ENCODE measurements around the gene ANKRD26. TPM values are rescaled to one million over a fixed set of nuclear protein-coding genes. Genes with fewer than 3 reads are reported as not detected.

ANKRD26 gene
- total and polyA plus RNA-seq, 11 donors: 5.0 to 10.9 (median 9.3) TPM

GRCh38 chr10:27138277-27138676, 38.0 kb upstream of the ANKRD26 start:
- intact Hi-C loops (cut with DNase I): no loop called here
- 83 to 89% (median 87%) methylated on average over 3 of the region's 3 CpGs for WGBS, 4 donors
- no peak overlapping the region for H3K27ac ChIP-seq
- H3K9me3 ChIP-seq: no peaks in the 10 kb centered on the region
- H3K4me3 ChIP-seq: no peak overlapping the region
- no peak for ATAC-seq
- TF ChIP-seq POLR2A (IDR thresholded peaks at IDR 0.05) (no peak), CTCF (IDR thresholded peaks at IDR 0.05) (no peak)
- peaks cover 0 to 100% (median 94%) of the 10 kb centered on the region in 9 donors for H3K36me3 ChIP-seq
- H3K4me1 ChIP-seq: no peaks in the 10 kb centered on the region
- DNase-seq: no peak
- H3K27me3 ChIP-seq: no peaks in the 10 kb centered on the region

- no peak overlapping the region for H3K27ac ChIP-seq
- no peak overlapping the region for H3K4me3 ChIP-seq
- H3K9me3 ChIP-seq: no peaks in the 10 kb centered on the region
- DNase-seq (no peak), ATAC-seq (no peak)
- intact Hi-C loops (cut with DNase I): no loop called here
- H3K4me1 ChIP-seq: no peaks in the 10 kb centered on the region
- TF ChIP-seq POLR2A (IDR thresholded peaks at IDR 0.05) (no peak), CTCF (IDR thresholded peaks at IDR 0.05) (no peak)
- peaks cover 0 to 100% (median 95%) of the 10 kb centered on the region in 9 donors for H3K36me3 ChIP-seq
- WGBS, 4 donors: 88 to 97% (median 92%) methylated on average over 3 of the region's 3 CpGs
- H3K27me3 ChIP-seq: no peaks in the 10 kb centered on the region
Observed at GRCh38 chr10:27134371-27134770, 34.1 kb upstream of the ANKRD26 start.

- Histone ChIP-seq H3K4me3 (no peak overlapping the region), H3K36me3 (peaks cover 0 to 66% (median 45%) of the 10 kb centered on the region in 9 donors), H3K9me3 (peaks cover 0 to 15% (median 0%) of the 10 kb centered on the region in 12 donors), H3K4me1 (no peaks in the 10 kb centered on the region), H3K27me3 (no peaks in the 10 kb centered on the region), H3K27ac (no peak overlapping the region)
- TF ChIP-seq CTCF (IDR thresholded peaks at IDR 0.05) (no peak), POLR2A (IDR thresholded peaks at IDR 0.05) (no peak)
- DNase-seq (no peak), ATAC-seq (no peak)
- 89 to 97% (median 96%) methylated on average over 3 of the region's 3 CpGs for WGBS, 4 donors
- intact Hi-C loops (cut with DNase I): no loop called here
Observed at GRCh38 chr10:27108165-27108564, 7.9 kb upstream of the ANKRD26 start.

- intact Hi-C loops (cut with DNase I): loop anchor here in 2 of 10 donors (5.0 kb wide), 1 partner anchor 47 kb away; the partner anchor contains the start of gene YME1L1 (in 2 of the 2)
- no peaks in the 10 kb centered on the region for H3K27me3 ChIP-seq
- peaks cover 0 to 15% (median 0%) of the 10 kb centered on the region in 12 donors for H3K9me3 ChIP-seq
- ATAC-seq (no peak), DNase-seq (no peak)
- WGBS, 4 donors: 67 to 89% (median 82%) methylated on average over 5 of the region's 5 CpGs
- no peak overlapping the region for H3K4me3 ChIP-seq
- H3K36me3 ChIP-seq: peaks cover 0 to 34% (median 13%) of the 10 kb centered on the region in 9 donors
- TF ChIP-seq POLR2A (IDR thresholded peaks at IDR 0.05) (no peak), CTCF (IDR thresholded peaks at IDR 0.05) (no peak)
- no peak overlapping the region for H3K27ac ChIP-seq
- H3K4me1 ChIP-seq: peaks cover 0 to 9% (median 1%) of the 10 kb centered on the region in 12 donors
Observed at GRCh38 chr10:27104919-27105318, 4.6 kb upstream of the ANKRD26 start.

All from heart left ventricle (tissue), 16 donors.